H9 (cell line): ENCODE data around the gene MYL9. TPM values are rescaled to one million over a fixed set of nuclear protein-coding genes. Genes with fewer than 3 reads are reported as not detected.
A peak's percentile ranks its signal among the peaks of the same experiment; 100 is the strongest.

Source experiments
- DNase-seq: peaks from one replicate; pipeline ENCODE4 v3.0.0-alpha.2; 2017
- H2AFZ ChIP-seq: one replicate; pipeline ENCODE4 v1.6.1; 2013; ENCODE audit warnings: mild to moderate bottlenecking, low read length, control low read depth, moderate library complexity
- H2AK5ac ChIP-seq: 2 replicates; pipeline ENCODE4 v1.6.1; 2013; ENCODE audit warnings: low read length, control low read depth, mixed read lengths; ENCODE audit not compliant: insufficient read length
- H2BK120ac ChIP-seq: one replicate; pipeline ENCODE4 v1.6.1; 2013; ENCODE audit warnings: low read depth, mild to moderate bottlenecking, low read length, control low read depth, inconsistent platforms; ENCODE audit not compliant: poor library complexity, severe bottlenecking
- H2BK12ac ChIP-seq: 2 replicates; pipeline ENCODE4 v1.6.1; 2013; ENCODE audit warnings: low read length, control low read depth, mixed read lengths, low read depth; ENCODE audit not compliant: insufficient read length
- H2BK15ac ChIP-seq: 2 replicates; pipeline ENCODE4 v1.6.1; 2013; ENCODE audit warnings: low read depth, low read length, control low read depth
- H2BK20ac ChIP-seq: one replicate; pipeline ENCODE4 v1.6.1; 2013; ENCODE audit warnings: low read depth, mild to moderate bottlenecking, low read length, control low read depth, inconsistent platforms; ENCODE audit not compliant: poor library complexity, severe bottlenecking
- H2BK5ac ChIP-seq: 2 replicates; pipeline ENCODE4 v1.6.1; 2013; ENCODE audit warnings: low read length, control low read depth, mixed read lengths; ENCODE audit not compliant: insufficient read length
- H3K14ac ChIP-seq: 2 replicates; pipeline ENCODE4 v1.6.1; 2013; ENCODE audit warnings: low read length, control low read depth; ENCODE audit not compliant: insufficient read depth
- H3K18ac ChIP-seq: 2 replicates; pipeline ENCODE4 v1.6.1; 2013; ENCODE audit warnings: low read depth, mild to moderate bottlenecking, mixed read lengths, low read length, control low read depth; ENCODE audit not compliant: insufficient read length
- H3K23ac ChIP-seq: 2 replicates; pipeline ENCODE4 v1.6.1; 2013; ENCODE audit warnings: low read length, control low read depth, mixed read lengths, low read depth; ENCODE audit not compliant: insufficient read length
- H3K23me2 ChIP-seq: 2 replicates; pipeline ENCODE4 v1.6.1; 2013; ENCODE audit warnings: low read depth, mild to moderate bottlenecking, mixed read lengths, low read length, control low read depth; ENCODE audit not compliant: insufficient read length, poor library complexity, severe bottlenecking
- H3K27ac ChIP-seq: 2 replicates; pipeline ENCODE4 v1.5.1; 2013; ENCODE audit warnings: low read length, control low read depth, mixed read lengths, low read depth; ENCODE audit not compliant: insufficient read length
- H3K27me3 ChIP-seq: 2 replicates; pipeline ENCODE4 v1.6.1; 2013; ENCODE audit warnings: low read length, control low read depth, inconsistent platforms; ENCODE audit not compliant: insufficient read depth
- H3K4ac ChIP-seq: 2 replicates; pipeline ENCODE4 v1.6.1; 2013; ENCODE audit warnings: low read depth, mild to moderate bottlenecking, control low read depth, inconsistent platforms, low read length, moderate library complexity
- H3K4me1 ChIP-seq: 2 replicates; pipeline ENCODE4 v1.6.1; 2013; ENCODE audit warnings: low read length, control low read depth, inconsistent platforms; ENCODE audit not compliant: insufficient read depth
- H3K4me2 ChIP-seq: 2 replicates; pipeline ENCODE4 v1.6.1; 2013; ENCODE audit warnings: low read length, control low read depth, mixed read lengths; ENCODE audit not compliant: insufficient read length, insufficient read depth
- H3K56ac ChIP-seq: 2 replicates; pipeline ENCODE4 v1.6.1; 2013; ENCODE audit warnings: low read depth, mild to moderate bottlenecking, mixed read lengths, low read length, control low read depth; ENCODE audit not compliant: insufficient read length
- H3K79me1 ChIP-seq: 2 replicates; pipeline ENCODE4 v1.6.1; 2013; ENCODE audit warnings: low read depth, mild to moderate bottlenecking, moderate library complexity, low read length, control low read depth, inconsistent platforms; ENCODE audit not compliant: insufficient read depth, poor library complexity, severe bottlenecking
- H3K79me2 ChIP-seq: 2 replicates; pipeline ENCODE4 v1.6.1; 2013; ENCODE audit warnings: low read length, control low read depth, inconsistent platforms; ENCODE audit not compliant: insufficient read depth
- H3K9ac ChIP-seq: 2 replicates; pipeline ENCODE4 v1.6.1; 2013; ENCODE audit warnings: low read length, control low read depth, mixed read lengths; ENCODE audit not compliant: insufficient read length; ENCODE audit errors: extremely low read depth
- H3K9me3 ChIP-seq: one replicate; pipeline ENCODE4 v1.6.1; 2013; ENCODE audit warnings: low read depth, low read length, inconsistent platforms; ENCODE audit not compliant: control insufficient read depth
- H3T11ph ChIP-seq: one replicate; pipeline ENCODE4 v1.6.1; 2013; ENCODE audit warnings: mild to moderate bottlenecking, low read length, control low read depth, inconsistent platforms
- H4K20me1 ChIP-seq: one replicate; pipeline ENCODE4 v1.6.1; 2013; ENCODE audit not compliant: control insufficient read depth, insufficient read length, insufficient read depth
- H4K5ac ChIP-seq: 2 replicates; pipeline ENCODE4 v1.6.1; 2013; ENCODE audit warnings: low read depth, mild to moderate bottlenecking, mixed read lengths, low read length, control low read depth; ENCODE audit not compliant: insufficient read length
- H4K8ac ChIP-seq: replicated peaks from 2 replicates; pipeline ENCODE4 v1.6.1; 2013; ENCODE audit warnings: low read length, control low read depth, mixed read lengths, low read depth; ENCODE audit not compliant: insufficient read length
- H4K91ac ChIP-seq: 2 replicates; pipeline ENCODE4 v1.6.1; 2013; ENCODE audit warnings: low read depth, mild to moderate bottlenecking, moderate library complexity, mixed read lengths, low read length, control low read depth; ENCODE audit not compliant: insufficient read length
- H3K27ac Mint-ChIP-seq, 3 experiments: 2 replicates in 2 of 3; 3 replicates in 1 of 3; pipeline ENCODE4 v1.8.0; 2020 to 2021; ENCODE audit warnings: mixed read lengths in 3 of 3, mild to moderate bottlenecking in 1 of 3, moderate library complexity in 1 of 3
- H3K27me3 Mint-ChIP-seq: 2 replicates; pipeline ENCODE4 v1.8.0; 2021; ENCODE audit warnings: low read depth, mild to moderate bottlenecking, moderate library complexity, mixed read lengths
- H3K36me3 Mint-ChIP-seq, 3 experiments: 2 replicates in 2 of 3; 3 replicates in 1 of 3; pipeline ENCODE4 v1.8.0; 2020 to 2021; ENCODE audit warnings: low read depth in 3 of 3, mixed read lengths in 3 of 3; ENCODE audit not compliant: insufficient read depth in 1 of 3
- H3K4me1 Mint-ChIP-seq, 2 experiments: 2 replicates each; pipeline ENCODE4 v1.8.0; 2020; ENCODE audit warnings: mixed read lengths in 2 of 2
- H3K4me3 Mint-ChIP-seq, 2 experiments: 2 replicates in 1 of 2; 3 replicates in 1 of 2; pipeline ENCODE4 v1.8.0; 2020 to 2021; ENCODE audit warnings: mild to moderate bottlenecking in 2 of 2, mixed read lengths in 2 of 2, moderate library complexity in 1 of 2
- H3K9me3 Mint-ChIP-seq, 2 experiments: 2 replicates in 1 of 2; 3 replicates in 1 of 2; pipeline ENCODE4 v1.8.0; 2020; ENCODE audit warnings: mild to moderate bottlenecking in 2 of 2, mixed read lengths in 2 of 2, moderate library complexity in 1 of 2
- WGBS: extraction: QIAGEN DNeasy Blood & Tissue Kit; methylation state at CpG from one replicate; pipeline ENCODE4 v1.1.7; 2013; ENCODE audit warnings: missing lambda C conversion rate, low lambda C conversion rate, mixed read lengths; ENCODE audit not compliant: insufficient read length; ENCODE audit errors: extremely low coverage; 5-methylcytosine and 5-hydroxymethylcytosine counted together
- total RNA-seq: library from RNA; stranded (reverse); gene quantifications from 2 replicates; pipeline ENCODE4 v1.2.1, GENCODE V29; 2021
- TF ChIP-seq, protein P1 (sequence below): fragments of 200-600 bp; sonication (generic); conservative IDR thresholded peaks from 3 replicates; pipeline ENCODE4 v1.8.0; 2021; ENCODE audit warnings: antibody characterized with exemption, mild to moderate bottlenecking

The MYL9 gene
- total RNA-seq, 1 experiment from 2014 or later, result 218 TPM

DNA sequence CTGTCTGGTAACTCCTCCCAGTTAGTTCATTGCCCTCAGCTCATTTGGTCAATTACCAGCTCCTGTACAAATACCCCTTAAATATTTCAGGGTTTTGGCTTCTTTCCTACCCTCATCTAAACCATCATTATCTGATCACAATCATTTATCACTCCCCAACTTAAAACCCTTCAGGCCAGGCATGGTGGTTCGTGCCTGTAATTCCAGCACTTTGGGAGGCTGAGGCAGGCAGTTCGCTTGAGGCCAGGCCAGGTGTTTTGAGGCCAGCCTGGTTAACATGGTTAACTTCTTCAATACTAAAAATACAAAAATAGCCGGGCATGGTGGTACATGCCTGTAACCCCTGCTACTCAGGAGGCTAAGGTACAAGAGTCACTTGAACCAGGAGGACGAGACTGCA lies 41.5 kb downstream of the MYL9 start:
- Histone ChIP-seq H3K4me1 (peaks cover 7% of the 10 kb centered on the region; the same call in 1 of the 2 replicates), H3K79me1 (no peaks in the 10 kb centered on the region), H4K8ac (no peak overlapping the region), H3T11ph (no peak overlapping the region), H3K18ac (no peak overlapping the region), H2BK5ac (no peak overlapping the region), H3K4ac (no peak overlapping the region), H4K5ac (no peak overlapping the region), H3K9me3 (no peaks in the 10 kb centered on the region), H3K56ac (no peak overlapping the region), H2BK15ac (no peak overlapping the region), H2BK120ac (no peak overlapping the region), H2BK20ac (no peak overlapping the region), H3K14ac (no peak overlapping the region), H3K23ac (no peak overlapping the region), H2BK12ac (no peak overlapping the region), H3K9ac (no peak overlapping the region), H3K27ac (no peak overlapping the region), H3K79me2 (peaks cover 3% of the 10 kb centered on the region; the same call in 1 of the 2 replicates), H3K4me2 (no peak overlapping the region), H3K27me3 (no peaks in the 10 kb centered on the region), H4K20me1 (no peaks in the 10 kb centered on the region), H2AFZ (no peak overlapping the region), H3K23me2 (peaks cover 4% of the 10 kb centered on the region), H4K91ac (no peak overlapping the region), H2AK5ac (no peak overlapping the region)
- TF ChIP-seq, protein P1, sequence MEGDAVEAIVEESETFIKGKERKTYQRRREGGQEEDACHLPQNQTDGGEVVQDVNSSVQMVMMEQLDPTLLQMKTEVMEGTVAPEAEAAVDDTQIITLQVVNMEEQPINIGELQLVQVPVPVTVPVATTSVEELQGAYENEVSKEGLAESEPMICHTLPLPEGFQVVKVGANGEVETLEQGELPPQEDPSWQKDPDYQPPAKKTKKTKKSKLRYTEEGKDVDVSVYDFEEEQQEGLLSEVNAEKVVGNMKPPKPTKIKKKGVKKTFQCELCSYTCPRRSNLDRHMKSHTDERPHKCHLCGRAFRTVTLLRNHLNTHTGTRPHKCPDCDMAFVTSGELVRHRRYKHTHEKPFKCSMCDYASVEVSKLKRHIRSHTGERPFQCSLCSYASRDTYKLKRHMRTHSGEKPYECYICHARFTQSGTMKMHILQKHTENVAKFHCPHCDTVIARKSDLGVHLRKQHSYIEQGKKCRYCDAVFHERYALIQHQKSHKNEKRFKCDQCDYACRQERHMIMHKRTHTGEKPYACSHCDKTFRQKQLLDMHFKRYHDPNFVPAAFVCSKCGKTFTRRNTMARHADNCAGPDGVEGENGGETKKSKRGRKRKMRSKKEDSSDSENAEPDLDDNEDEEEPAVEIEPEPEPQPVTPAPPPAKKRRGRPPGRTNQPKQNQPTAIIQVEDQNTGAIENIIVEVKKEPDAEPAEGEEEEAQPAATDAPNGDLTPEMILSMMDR, result no peak
- DNase-seq, result no peak
- no peak overlapping the region; a peak in 1 of 5 replicates for H3K4me3 Mint-ChIP-seq
- peaks cover 38 to 42% of the 10 kb centered on the region in 2 experiments for H3K4me1 Mint-ChIP-seq
- H3K9me3 Mint-ChIP-seq, result no peaks in the 10 kb centered on the region; a peak in 1 of 5 replicates
- no peaks in the 10 kb centered on the region for H3K27me3 Mint-ChIP-seq
- no CpG with 5 or more reads among the region's 4 CpGs for WGBS
- H3K36me3 Mint-ChIP-seq, result peaks cover 44 to 59% (median 53%) of the 10 kb centered on the region in 3 experiments
- peak overlapping the region in 2 of 3 experiments; percentile 17 to 49; a peak in 2 of 7 replicates for H3K27ac Mint-ChIP-seq
